Measurements from ENCODE around the gene PDZD2.
"Not testable (repeated sequence)": the region's sequence is repeated elsewhere in the genome, so short reads cannot be mapped to it uniquely, and the experiment has no call there.

GRCh38 chr5:31975189-31975612 lies 336.3 kb downstream of the PDZD2 start:
- TF ChIP-seq CTCF, POLR2A (IDR thresholded peaks at IDR 0.05): not testable (repeated sequence)
